ENCODE results near the gene BMF. TPM values are rescaled to one million over a fixed set of nuclear protein-coding genes. Genes with fewer than 3 reads are reported as not detected.

Gene BMF
- total and polyA plus RNA-seq, 2 of the 4 experiments (the other 2 are of a cell fraction), result 2.4 to 2.9 TPM

DNA sequence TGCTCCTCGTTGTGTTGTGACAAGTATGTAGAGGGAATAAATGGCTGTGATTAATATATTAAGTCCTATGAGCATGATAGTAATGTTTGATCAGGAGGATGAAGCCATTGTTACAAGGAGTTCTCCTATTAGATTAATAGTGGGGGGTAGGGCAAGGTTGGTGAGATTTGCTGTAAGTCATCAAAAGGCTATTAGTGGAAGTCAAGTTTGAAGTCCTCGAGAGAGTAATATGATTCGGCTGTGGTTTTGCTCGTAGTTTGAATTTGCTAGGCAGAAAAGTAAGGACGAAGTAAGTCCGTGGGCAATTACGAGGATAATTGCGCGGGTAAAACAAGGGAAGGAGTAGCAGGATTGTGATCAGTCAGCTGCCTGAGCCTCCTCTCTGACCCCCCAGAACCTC lies 26.2 kb upstream of the BMF start:
- no peaks in the 10 kb centered on the region for H4K20me1 ChIP-seq (ENCODE audit: insufficient read depth, low read length)
- no peak overlapping the region for H3K14ac ChIP-seq (replicated peaks; ENCODE audit: low read depth, low read length)
- ATAC-seq (ENCODE audit: low read depth), result no peak
- intact Hi-C loops (cut with micrococcal nuclease), result no loop called here
- no peak overlapping the region for H3K4me3 ChIP-seq (ENCODE audit: insufficient read depth, low read depth, low read length)
- BruUV-seq (replicated peaks), result no TSS peak
- no peak overlapping the region for H2AK9ac ChIP-seq (replicated peaks; ENCODE audit: low read depth, low read length, poor library complexity)
- no peaks in the 10 kb centered on the region for H3K79me1 ChIP-seq (ENCODE audit: low read depth in 1 of 2, low read length in 2 of 2)
- no peak for DNase-seq
- no peaks in the 10 kb centered on the region for H3K36me3 ChIP-seq (ENCODE audit: control insufficient read depth, insufficient read depth, low read length)
- dilution Hi-C loops (cut with HindIII; ENCODE audit: low sequenced_read_pairs, unreplicated experiment), result no loop called here
- no peak overlapping the region for H4K91ac ChIP-seq (ENCODE audit: insufficient read depth, low read depth, low read length)
- no peak overlapping the region for H3K4ac ChIP-seq (ENCODE audit: low read depth, low read length)
- H4K5ac ChIP-seq (ENCODE audit: low read depth, low read length), result no peak overlapping the region
- H4K8ac ChIP-seq (ENCODE audit: low read depth in 2 of 2, low read length in 2 of 2), result no peak overlapping the region
- H2BK120ac ChIP-seq (ENCODE audit: low read depth, low read length), result no peak overlapping the region
- no peaks in the 10 kb centered on the region for H3K9me3 ChIP-seq (ENCODE audit: control insufficient read depth, insufficient read depth, low read length)
- H3K18ac ChIP-seq (ENCODE audit: low read depth, low read length), result no peak overlapping the region
- H3K9me1 ChIP-seq (ENCODE audit: insufficient read depth, low read length), result no peaks in the 10 kb centered on the region
- no peak overlapping the region for H2BK20ac ChIP-seq (ENCODE audit: low read depth, low read length)
- no peak overlapping the region for H3K9ac ChIP-seq (ENCODE audit: low read depth, low read length)
- in situ Hi-C loops (cut with MboI; ENCODE audit: low sequenced_read_pairs), result no loop called here
- no peak overlapping the region for H2BK15ac ChIP-seq (ENCODE audit: low read depth, low read length)
- no peak overlapping the region for H3K4me2 ChIP-seq (ENCODE audit: low read depth, low read length)
- no peak overlapping the region for H3K56ac ChIP-seq (ENCODE audit: extremely low read depth, insufficient read depth, low read length)
- ChIA-PET POLR2A (ENCODE audit: unreplicated experiment) (no interaction called here), CTCF (no interaction called here)
- H3K23ac ChIP-seq (ENCODE audit: low read depth, low read length), result no peak overlapping the region
- no peak overlapping the region for H2AK5ac ChIP-seq (ENCODE audit: low read depth, low read length)
- H2BK5ac ChIP-seq (ENCODE audit: low read depth, low read length, poor library complexity, severe bottlenecking), result no peak overlapping the region
- H3K4me1 ChIP-seq (ENCODE audit: control insufficient read depth, insufficient read depth, low read length), result no peaks in the 10 kb centered on the region
- TF ChIP-seq MAFK (IDR thresholded peaks at IDR 0.05; ENCODE audit: low read depth, low read length) (no peak), BHLHE40 (IDR thresholded peaks at IDR 0.05; ENCODE audit: low read depth, low read length) (no peak), CHD1 (IDR thresholded peaks at IDR 0.05; ENCODE audit: low read depth, low read length) (no peak), POLR2A (IDR thresholded peaks at IDR 0.05; ENCODE audit: low read depth, low read length) (no peak), NFE2L2 (IDR thresholded peaks at IDR 0.05; ENCODE audit: low read depth, low read length) (no peak), RFX5 (IDR thresholded peaks at IDR 0.05; ENCODE audit: low read depth, low read length) (no peak), MXI1 (IDR thresholded peaks at IDR 0.05; ENCODE audit: borderline replicate concordance, low read depth, low read length) (no peak), RCOR1 (IDR thresholded peaks at IDR 0.05; ENCODE audit: insufficient replicate concordance, low read length) (no peak), RAD21 (IDR thresholded peaks at IDR 0.05; ENCODE audit: low read length) (no peak), SMC3 (IDR thresholded peaks at IDR 0.05; ENCODE audit: low read depth, low read length) (no peak)
- TF ChIP-seq, protein P1, sequence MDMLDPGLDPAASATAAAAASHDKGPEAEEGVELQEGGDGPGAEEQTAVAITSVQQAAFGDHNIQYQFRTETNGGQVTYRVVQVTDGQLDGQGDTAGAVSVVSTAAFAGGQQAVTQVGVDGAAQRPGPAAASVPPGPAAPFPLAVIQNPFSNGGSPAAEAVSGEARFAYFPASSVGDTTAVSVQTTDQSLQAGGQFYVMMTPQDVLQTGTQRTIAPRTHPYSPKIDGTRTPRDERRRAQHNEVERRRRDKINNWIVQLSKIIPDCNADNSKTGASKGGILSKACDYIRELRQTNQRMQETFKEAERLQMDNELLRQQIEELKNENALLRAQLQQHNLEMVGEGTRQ (IDR thresholded peaks at IDR 0.05; ENCODE audit: low read depth, low read length), result no peak
- TF ChIP-seq, protein P2, sequence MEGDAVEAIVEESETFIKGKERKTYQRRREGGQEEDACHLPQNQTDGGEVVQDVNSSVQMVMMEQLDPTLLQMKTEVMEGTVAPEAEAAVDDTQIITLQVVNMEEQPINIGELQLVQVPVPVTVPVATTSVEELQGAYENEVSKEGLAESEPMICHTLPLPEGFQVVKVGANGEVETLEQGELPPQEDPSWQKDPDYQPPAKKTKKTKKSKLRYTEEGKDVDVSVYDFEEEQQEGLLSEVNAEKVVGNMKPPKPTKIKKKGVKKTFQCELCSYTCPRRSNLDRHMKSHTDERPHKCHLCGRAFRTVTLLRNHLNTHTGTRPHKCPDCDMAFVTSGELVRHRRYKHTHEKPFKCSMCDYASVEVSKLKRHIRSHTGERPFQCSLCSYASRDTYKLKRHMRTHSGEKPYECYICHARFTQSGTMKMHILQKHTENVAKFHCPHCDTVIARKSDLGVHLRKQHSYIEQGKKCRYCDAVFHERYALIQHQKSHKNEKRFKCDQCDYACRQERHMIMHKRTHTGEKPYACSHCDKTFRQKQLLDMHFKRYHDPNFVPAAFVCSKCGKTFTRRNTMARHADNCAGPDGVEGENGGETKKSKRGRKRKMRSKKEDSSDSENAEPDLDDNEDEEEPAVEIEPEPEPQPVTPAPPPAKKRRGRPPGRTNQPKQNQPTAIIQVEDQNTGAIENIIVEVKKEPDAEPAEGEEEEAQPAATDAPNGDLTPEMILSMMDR (conservative IDR thresholded peaks at IDR 0.05; ENCODE audit: low read depth, low read length), result no peak
- H2AFZ ChIP-seq (replicated peaks; ENCODE audit: low read length, poor library complexity), result no peak overlapping the region
- no peak overlapping the region for H3K27ac ChIP-seq (ENCODE audit: insufficient read depth, low read length)
- H3K27me3 ChIP-seq (ENCODE audit: control insufficient read depth, insufficient read depth, low read length), result peaks cover 2% of the 10 kb centered on the region
- WGBS, 2 experiments (ENCODE audit: extremely low coverage in 2 of 2, insufficient read length in 1 of 2), result 62% methylated on average over 3 of the region's 9 CpGs; no CpG with 5 or more reads in 1 of the 2 experiments
